GM23338 (cell line): ENCODE measurements around the gene LCE2A. TPM values are rescaled to one million over a fixed set of nuclear protein-coding genes. Genes with fewer than 3 reads are reported as not detected.
"Not testable (repeated sequence)": the region's sequence is repeated elsewhere in the genome, so short reads cannot be mapped to it uniquely, and the experiment has no call there.

Experiments used
- ATAC-seq: fragments of 200-7000 bp; cut with Tn5 transposase; 3 replicates; pipeline ENCODE4 v1.9.1; 2020
- DNase-seq: peaks from one replicate; pipeline ENCODE4 v3.0.0-alpha.2; 2015; ENCODE audit warnings: low spot score
- H2AFZ ChIP-seq: fragments of 200-600 bp; sonication (generic); 2 replicates; pipeline ENCODE4 v1.8.0; 2016; ENCODE audit warnings: antibody characterized with exemption, mild to moderate bottlenecking, moderate library complexity
- H3F3A ChIP-seq: fragments of 200-600 bp; sonication (generic); replicated peaks from 2 replicates; pipeline ENCODE4 v1.8.0; 2017; ENCODE audit warnings: antibody characterized with exemption, mixed run types, low read depth
- H3K27ac ChIP-seq: fragments of 200-600 bp; sonication (generic); 2 replicates; pipeline ENCODE4 v1.6.1; 2016; ENCODE audit warnings: low read depth
- H3K27me3 ChIP-seq: fragments of 200-600 bp; sonication (generic); 2 replicates; pipeline ENCODE4 v1.8.0; 2016; ENCODE audit warnings: mild to moderate bottlenecking, mixed run types, moderate library complexity; ENCODE audit not compliant: insufficient read depth
- H3K36me3 ChIP-seq: fragments of 200-600 bp; sonication (generic); 2 replicates; pipeline ENCODE4 v1.8.0; 2016; ENCODE audit warnings: mild to moderate bottlenecking; ENCODE audit not compliant: insufficient read depth
- H3K4me1 ChIP-seq: fragments of 200-600 bp; sonication (generic); 2 replicates; pipeline ENCODE4 v1.8.0; 2016; ENCODE audit warnings: mild to moderate bottlenecking, moderate library complexity; ENCODE audit not compliant: insufficient read depth
- H3K4me2 ChIP-seq: fragments of 200-600 bp; sonication (generic); 2 replicates; pipeline ENCODE4 v1.7.1; 2017; ENCODE audit warnings: mixed run types
- H3K4me3 ChIP-seq: fragments of 200-600 bp; sonication (generic); 2 replicates; pipeline ENCODE4 v1.6.1; 2016; ENCODE audit warnings: mixed run types
- H3K79me2 ChIP-seq: fragments of 200-600 bp; sonication (generic); replicated peaks from 2 replicates; pipeline ENCODE4 v1.8.0; 2017; ENCODE audit warnings: mild to moderate bottlenecking; ENCODE audit not compliant: insufficient read depth
- H3K9me2 ChIP-seq: fragments of 200-600 bp; sonication (generic); 2 replicates; pipeline ENCODE4 v1.8.0; 2017; ENCODE audit not compliant: insufficient read depth
- H4K20me1 ChIP-seq: fragments of 200-600 bp; sonication (generic); replicated peaks from 2 replicates; pipeline ENCODE4 v1.8.0; 2017; ENCODE audit warnings: mild to moderate bottlenecking; ENCODE audit not compliant: insufficient read depth
- H3K27ac Mint-ChIP-seq: 2 replicates; pipeline ENCODE4 v1.8.0; 2020; ENCODE audit warnings: inconsistent platforms, mild to moderate bottlenecking, moderate library complexity, mixed read lengths
- H3K27me3 Mint-ChIP-seq: 3 replicates; pipeline ENCODE4 v1.8.0; 2022; ENCODE audit warnings: low read depth, mild to moderate bottlenecking, moderate library complexity, mixed read lengths, inconsistent platforms; ENCODE audit not compliant: insufficient read depth, poor library complexity
- H3K36me3 Mint-ChIP-seq: 3 replicates; pipeline ENCODE4 v1.8.0; 2021; ENCODE audit warnings: low read depth, mild to moderate bottlenecking, inconsistent platforms, moderate library complexity, mixed read lengths
- H3K4me1 Mint-ChIP-seq: 3 replicates; pipeline ENCODE4 v1.8.0; 2020; ENCODE audit warnings: mild to moderate bottlenecking, inconsistent platforms, mixed read lengths
- H3K4me3 Mint-ChIP-seq: 3 replicates; pipeline ENCODE4 v1.8.0; 2021; ENCODE audit warnings: moderate library complexity, mild to moderate bottlenecking, inconsistent platforms, mixed read lengths
- H3K9me3 Mint-ChIP-seq: 3 replicates; pipeline ENCODE4 v1.8.0; 2020; ENCODE audit warnings: moderate library complexity, mild to moderate bottlenecking, inconsistent platforms, mixed read lengths
- EZH2 ChIP-seq: fragments of 200-600 bp; sonication (generic); IDR thresholded peaks from one replicate; pipeline ENCODE4 v1.8.0; 2017; ENCODE audit warnings: antibody characterized with exemption, mild to moderate bottlenecking, low read depth; ENCODE audit not compliant: unreplicated experiment
- EZH2phosphoT487 ChIP-seq: fragments of 200-600 bp; sonication (generic); IDR thresholded peaks from one replicate; pipeline ENCODE4 v1.8.1; 2018; ENCODE audit warnings: antibody characterized with exemption; ENCODE audit not compliant: unreplicated experiment
- NANOG ChIP-seq: IDR thresholded peaks from 2 replicates; pipeline ENCODE4 v1.6.1; 2016; ENCODE audit warnings: antibody characterized with exemption, borderline replicate concordance
- POLR2AphosphoS5 ChIP-seq: IDR thresholded peaks from 2 replicates; pipeline ENCODE4 v1.6.1; 2016; ENCODE audit warnings: antibody characterized with exemption, low read depth
- REST ChIP-seq: IDR thresholded peaks from one replicate; pipeline ENCODE4 v1.6.1; 2018; ENCODE audit warnings: antibody characterized with exemption; ENCODE audit not compliant: unreplicated experiment
- ZNF331 ChIP-seq: fragments of 250-450 bp; sonication (Bioruptor Pico); IDR thresholded peaks from 2 replicates; pipeline ENCODE4 v1.5.0; 2020; ENCODE audit warnings: low read depth, mild to moderate bottlenecking, moderate library complexity
- polyA plus RNA-seq: library from polyadenylated mRNA; unstranded; fragments of >200 nt; fragmentation: Nextera tagmentation; extraction: Ambion mirVana; gene quantifications from 2 replicates; pipeline ENCODE4 v1.2.1, GENCODE V29; 2016
- total RNA-seq: library from RNA; depleted of rRNA; stranded (reverse); fragments of >200 nt; shearing (Covaris generic); gene quantifications from 2 replicates; pipeline ENCODE4 v1.2.3, GENCODE V29; 2014

The LCE2A gene
- total and polyA plus RNA-seq, 2 experiments from 2014 or later, result not detected

DNA sequence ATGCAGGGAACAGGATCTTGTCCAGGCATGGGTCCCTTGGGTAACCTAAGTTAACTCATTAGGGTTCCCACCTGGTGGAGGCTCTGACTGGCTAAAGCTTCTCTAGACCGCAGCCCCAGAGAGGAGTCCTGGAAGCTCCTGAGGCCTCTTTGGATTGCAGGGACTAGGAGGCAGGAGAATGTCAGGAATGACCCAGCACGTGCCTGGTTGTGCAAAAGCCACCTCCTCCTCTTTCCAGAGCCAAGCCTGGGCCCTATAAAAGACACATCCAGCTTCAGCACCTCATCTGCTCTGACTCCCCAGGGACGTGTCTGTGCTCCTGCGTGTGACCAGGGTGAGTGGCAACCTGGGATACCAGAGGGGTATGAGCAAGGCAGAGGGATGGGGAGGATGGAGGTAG lies 12.3 kb upstream of the LCE2A start, which contains the start of gene LCE2B:
LCE2B (plus strand) TSS at position 301 of the 400 bp plus-strand sequence. CDS start 721 bp downstream, outside the sequence.
- H3K79me2 ChIP-seq, H3K36me3 ChIP-seq, H3K27me3 Mint-ChIP-seq, DNase-seq, H2AFZ ChIP-seq, H3K4me1 ChIP-seq, H3K4me2 ChIP-seq, H3K4me1 Mint-ChIP-seq, H3K36me3 Mint-ChIP-seq, H3K27ac ChIP-seq, ATAC-seq, H3K27me3 ChIP-seq, H3K4me3 ChIP-seq, H3F3A ChIP-seq, H3K9me2 ChIP-seq, H4K20me1 ChIP-seq, H3K27ac Mint-ChIP-seq, H3K4me3 Mint-ChIP-seq: not testable (repeated sequence)
- peaks cover 12% of the 10 kb centered on the region; the same call in 1 of the 3 replicates for H3K9me3 Mint-ChIP-seq

GRCh38 chr1:152699746-152700145 lies 1.6 kb downstream of the LCE2A start:
- peaks cover 2% of the 10 kb centered on the region for H3K27me3 Mint-ChIP-seq

More at GRCh38 chr1:152699746-152700145, 1.6 kb downstream of the LCE2A start:
- Histone ChIP-seq H3K9me2 (0 out of 2 replicates have a peak, but pooled peaks cover 6% of the 10 kb centered on the region), H3K27ac (no peak overlapping the region), H3K27me3 (no peaks in the 10 kb centered on the region), H3K4me3 (no peak overlapping the region), H3K4me2 (no peak overlapping the region), H3K4me1 (no peaks in the 10 kb centered on the region), H3K79me2 (no peaks in the 10 kb centered on the region), H2AFZ (no peak overlapping the region), H3K36me3 (no peaks in the 10 kb centered on the region), H3F3A (no peaks in the 10 kb centered on the region), H4K20me1 (no peaks in the 10 kb centered on the region)
- Mint-ChIP-seq H3K4me3 (no peak overlapping the region), H3K36me3 (no peaks in the 10 kb centered on the region), H3K4me1 (no peaks in the 10 kb centered on the region), H3K27ac (no peak overlapping the region), H3K9me3 (peaks cover 3% of the 10 kb centered on the region; the same call in 2 of the 3 replicates)
- ATAC-seq (no peak), DNase-seq (no peak)
- no peak for TF ChIP-seq NANOG
- TF ChIP-seq EZH2phosphoT487, result no peak
- TF ChIP-seq ZNF331 (CRISPR knock-in tag), result no peak
- no peak for TF ChIP-seq REST
- TF ChIP-seq EZH2, result no peak
- TF ChIP-seq POLR2AphosphoS5, result no peak
